ENCODE results near the gene HCK.

HCK gene

DNA sequence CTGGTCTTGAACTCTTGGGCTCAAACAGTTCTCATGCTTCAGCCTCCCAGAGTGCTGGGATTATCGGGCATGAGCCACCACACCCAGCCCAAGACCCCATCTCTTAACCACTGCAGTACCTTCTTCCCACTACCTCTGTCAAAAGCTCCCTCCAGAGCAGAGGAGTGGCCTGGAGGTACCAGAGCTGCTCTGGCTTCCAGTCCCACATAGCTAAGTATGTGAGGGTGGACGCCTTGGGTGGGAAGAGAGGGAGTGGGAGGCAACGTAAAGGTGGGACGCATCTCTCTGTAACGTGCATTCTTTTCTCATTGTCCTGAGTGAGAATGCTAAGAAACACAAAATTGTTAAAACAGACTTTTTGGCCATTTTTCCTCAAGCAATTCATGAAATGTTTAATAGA is 82.0 kb downstream of the HCK start:
- DNase-seq: no peak

GRCh38 chr20:32135983-32136515 is 84.0 kb downstream of the HCK start:
- no peak for DNase-seq

DNA sequence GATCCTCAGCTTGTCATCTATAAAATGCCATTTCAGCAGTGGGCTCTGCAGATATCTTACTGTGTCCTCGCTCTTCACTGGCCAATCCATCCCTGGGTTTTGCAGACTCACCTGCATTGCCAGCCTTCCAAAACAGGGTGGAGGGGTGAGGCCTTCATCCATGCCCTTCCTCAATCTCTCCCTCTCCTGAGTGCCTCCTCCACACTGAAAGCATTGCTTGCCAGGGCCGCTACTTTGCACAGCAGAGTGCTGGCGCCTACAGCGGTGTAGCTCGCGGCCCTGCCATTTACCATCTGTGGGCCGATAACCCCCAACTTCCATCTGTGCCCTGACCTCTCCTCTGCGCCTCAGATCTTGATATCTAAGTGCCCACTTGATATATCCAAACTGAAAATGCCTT is 86.9 kb downstream of the HCK start:
- no peak for DNase-seq

DNA sequence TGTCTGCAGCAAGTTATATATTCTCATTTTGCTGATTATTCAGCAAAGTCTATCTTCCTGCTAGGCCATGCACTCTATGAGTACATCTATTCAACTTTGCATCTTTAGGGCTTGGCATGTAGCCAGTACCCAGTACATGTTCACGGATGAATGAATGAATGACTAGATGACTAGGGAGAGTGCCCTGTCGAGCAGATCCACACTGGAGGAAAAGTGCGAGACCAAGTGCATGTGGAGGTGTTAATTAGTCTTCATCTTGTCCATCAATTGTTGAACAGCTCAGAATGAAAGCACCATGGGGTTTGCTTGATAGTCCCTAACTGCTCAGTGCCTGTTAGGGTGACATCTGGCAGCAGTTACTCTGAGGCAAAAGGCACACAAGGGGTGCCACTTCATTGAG is 87.9 kb downstream of the HCK start:
- DNase-seq: no peak

DNA sequence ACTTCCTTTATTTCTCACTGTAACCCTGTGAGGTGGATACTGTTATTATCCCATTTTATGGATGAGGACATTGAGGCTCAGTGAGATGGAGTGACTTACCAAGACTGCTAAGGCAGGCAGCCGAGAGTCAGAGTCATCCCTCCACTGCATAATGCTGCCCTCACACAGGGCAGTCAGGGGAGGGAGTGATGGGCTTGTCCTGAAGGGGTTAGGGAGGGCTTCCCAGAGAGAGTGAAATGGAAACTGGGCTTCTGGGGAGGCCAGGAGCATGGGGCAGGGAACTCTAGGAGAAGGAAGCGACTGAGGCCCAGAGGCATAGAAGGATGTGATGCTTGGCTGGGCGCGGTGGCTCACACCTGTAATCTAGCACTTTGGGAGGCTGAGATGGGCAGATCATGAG is 88.6 kb downstream of the HCK start:
- DNase-seq: no peak

GRCh38 chr20:32141465-32141980 is 89.5 kb downstream of the HCK start:
- DNase-seq: no peak

- DNase-seq: no peak
Observed at GRCh38 chr20:32142088-32142487, 90.0 kb downstream of the HCK start.

DNA sequence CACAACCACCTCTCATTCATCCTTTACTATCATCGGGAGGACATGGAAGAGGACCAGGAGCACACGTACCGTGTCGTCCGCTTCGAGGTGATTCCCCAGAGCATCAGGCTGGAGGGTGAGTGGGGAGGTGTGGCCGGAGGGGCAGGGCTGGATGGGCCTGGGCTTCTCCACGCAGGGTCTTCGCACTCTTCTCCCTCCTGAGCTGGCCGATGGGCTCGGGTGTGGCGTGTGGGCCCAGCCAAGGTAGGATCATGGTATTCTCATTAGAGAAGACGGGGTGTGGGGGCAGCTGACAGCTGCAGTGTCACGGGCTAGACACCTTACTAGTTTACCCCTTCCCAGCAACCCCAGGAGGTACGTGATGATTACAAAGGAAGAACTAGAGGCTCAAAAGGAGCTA is 90.9 kb downstream of the HCK start:
- no peak for DNase-seq

- no peak for DNase-seq
Observed at GRCh38 chr20:32144898-32145662, 93.0 kb downstream of the HCK start.

- no peak for DNase-seq
Observed at GRCh38 chr20:32149566-32150170, 97.6 kb downstream of the HCK start.

DNA sequence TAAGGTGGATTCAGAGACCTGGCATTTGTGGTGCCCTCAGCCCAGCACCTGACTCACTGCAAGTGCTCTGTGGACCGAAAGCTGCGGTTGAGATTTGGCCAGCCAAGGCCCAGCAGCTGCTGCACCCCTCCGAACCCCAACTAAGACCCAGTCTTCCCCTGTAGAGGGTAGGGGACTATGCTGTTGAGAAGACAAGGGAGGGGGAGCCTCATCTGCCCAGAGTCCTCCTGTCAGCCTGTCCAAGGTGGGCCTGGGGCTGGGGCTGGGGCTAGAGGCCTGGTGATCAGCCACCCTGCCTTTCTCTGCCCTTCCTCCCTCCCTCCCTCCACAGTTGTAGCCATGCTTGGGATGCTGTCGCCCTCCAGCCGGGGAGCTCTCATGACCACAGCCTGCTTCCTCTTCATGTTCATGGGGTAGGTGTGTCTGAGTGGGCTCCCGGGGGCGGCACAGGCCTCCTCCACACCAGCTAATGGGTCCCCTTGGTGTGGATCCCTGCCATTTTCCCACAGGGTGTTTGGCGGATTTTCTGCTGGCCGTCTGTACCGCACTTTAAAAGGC is 98.3 kb downstream of the HCK start:
- DNase-seq: no peak

Measured in CD4-positive, alpha-beta T cell treated with Interleukin-4 for 4 hours (primary cell).